Trophoblast cell (in vitro differentiated cells and primary cell): ENCODE results near the gene EFNA5.

Experiments
- DNase-seq, 2 donors: peaks; one replicate each; pipeline ENCODE4 v3.0.0-alpha.2; 2016
- H2AFZ ChIP-seq: 2 replicates; pipeline ENCODE4 v1.6.1; 2013; ENCODE audit warnings: low read length, moderate library complexity, mild to moderate bottlenecking; ENCODE audit not compliant: insufficient read depth, poor library complexity
- H2AK5ac ChIP-seq: 2 replicates; pipeline ENCODE4 v1.6.1; 2013; ENCODE audit warnings: mild to moderate bottlenecking, low read length
- H2BK120ac ChIP-seq: 2 replicates; pipeline ENCODE4 v1.6.1; 2013; ENCODE audit warnings: low read length, mild to moderate bottlenecking, moderate library complexity; ENCODE audit not compliant: insufficient read depth, poor library complexity
- H2BK12ac ChIP-seq: 2 replicates; pipeline ENCODE4 v1.6.1; 2013; ENCODE audit warnings: mild to moderate bottlenecking, low read length, moderate library complexity
- H2BK5ac ChIP-seq: 2 replicates; pipeline ENCODE4 v1.6.1; 2013; ENCODE audit warnings: low read length, low read depth, moderate library complexity, mild to moderate bottlenecking; ENCODE audit not compliant: poor library complexity
- H3K14ac ChIP-seq: 2 replicates; pipeline ENCODE4 v1.6.1; 2013; ENCODE audit warnings: mild to moderate bottlenecking, low read length
- H3K18ac ChIP-seq: 2 replicates; pipeline ENCODE4 v1.6.1; 2013; ENCODE audit warnings: mild to moderate bottlenecking, low read length
- H3K23ac ChIP-seq: 2 replicates; pipeline ENCODE4 v1.6.1; 2013; ENCODE audit warnings: low read length
- H3K27ac ChIP-seq: 2 replicates; pipeline ENCODE4 v1.5.1; 2013; ENCODE audit warnings: low read depth, mild to moderate bottlenecking, inconsistent platforms, low read length, moderate library complexity
- H3K27me3 ChIP-seq: 2 replicates; pipeline ENCODE4 v1.6.1; 2013; ENCODE audit warnings: inconsistent platforms, mild to moderate bottlenecking, low read length, moderate library complexity; ENCODE audit not compliant: insufficient read depth
- H3K36me3 ChIP-seq, 2 experiments: 1 replicate in 1 of 2; 2 replicates in 1 of 2; pipeline ENCODE4 v1.6.1; 2013; ENCODE audit warnings: low read length in 2 of 2, mild to moderate bottlenecking in 2 of 2, moderate library complexity in 1 of 2; ENCODE audit not compliant: insufficient read depth in 2 of 2, control insufficient read depth in 1 of 2
- H3K4ac ChIP-seq: 2 replicates; pipeline ENCODE4 v1.6.1; 2013; ENCODE audit warnings: low read depth, mild to moderate bottlenecking, low read length, moderate library complexity
- H3K4me1 ChIP-seq, 2 experiments: 1 replicate in 1 of 2; 2 replicates in 1 of 2; pipeline ENCODE4 v1.6.1; 2013; ENCODE audit warnings: low read length in 2 of 2, mild to moderate bottlenecking in 2 of 2, moderate library complexity in 1 of 2; ENCODE audit not compliant: insufficient read depth in 2 of 2, control insufficient read depth in 1 of 2
- H3K4me2 ChIP-seq: 2 replicates; pipeline ENCODE4 v1.6.1; 2013; ENCODE audit warnings: inconsistent platforms, mild to moderate bottlenecking, low read length, moderate library complexity
- H3K4me3 ChIP-seq: 2 replicates; pipeline ENCODE4 v1.5.1; 2013; ENCODE audit warnings: mild to moderate bottlenecking, low read depth, low read length, inconsistent platforms
- H3K79me1 ChIP-seq: one replicate; pipeline ENCODE4 v1.6.1; 2013; ENCODE audit warnings: low read length
- H3K79me2 ChIP-seq: 2 replicates; pipeline ENCODE4 v1.6.1; 2013; ENCODE audit warnings: low read length, mild to moderate bottlenecking; ENCODE audit not compliant: control insufficient read depth, insufficient read depth, poor library complexity
- H3K9ac ChIP-seq: 2 replicates; pipeline ENCODE4 v1.6.1; 2013; ENCODE audit warnings: mild to moderate bottlenecking, low read length
- H3K9me3 ChIP-seq: 2 replicates; pipeline ENCODE4 v1.6.1; 2013; ENCODE audit warnings: low read depth, mild to moderate bottlenecking, control low read depth, inconsistent platforms, low read length; ENCODE audit not compliant: insufficient read depth
- H4K12ac ChIP-seq: 2 replicates; pipeline ENCODE4 v1.6.1; 2013; ENCODE audit warnings: low read depth, mild to moderate bottlenecking, low read length, moderate library complexity
- H4K8ac ChIP-seq: 2 replicates; pipeline ENCODE4 v1.6.1; 2013; ENCODE audit warnings: low read depth, mild to moderate bottlenecking, low read length, moderate library complexity
- H4K91ac ChIP-seq: one replicate; pipeline ENCODE4 v1.6.1; 2013; ENCODE audit warnings: low read depth, mild to moderate bottlenecking, low read length, moderate library complexity
- WGBS: extraction: QIAGEN DNeasy Blood & Tissue Kit; methylation state at CpG from one replicate; pipeline ENCODE4 v1.1.7; 2013; ENCODE audit warnings: missing lambda C conversion rate; ENCODE audit not compliant: insufficient read length, insufficient coverage; ENCODE audit errors: extremely low coverage; 5-methylcytosine and 5-hydroxymethylcytosine counted together

Gene EFNA5

GRCh38 chr5:107699425-107699824 lies 28.7 kb upstream of the EFNA5 start:
- Histone ChIP-seq H4K91ac (no peak overlapping the region), H3K23ac (no peak overlapping the region), H2AFZ (no peak overlapping the region), H3K27ac (no peak overlapping the region), H3K9me3 (no peaks in the 10 kb centered on the region), H4K8ac (no peak overlapping the region), H3K79me1 (no peaks in the 10 kb centered on the region), H3K79me2 (no peaks in the 10 kb centered on the region), H2BK120ac (no peak overlapping the region), H3K36me3 (no peaks in the 10 kb centered on the region), H2BK5ac (no peak overlapping the region), H4K12ac (no peak overlapping the region), H3K4me2 (no peak overlapping the region), H3K9ac (no peak overlapping the region), H3K18ac (no peak overlapping the region), H3K27me3 (no peaks in the 10 kb centered on the region), H3K4ac (no peak overlapping the region), H2AK5ac (no peak overlapping the region), H3K4me1 (no peaks in the 10 kb centered on the region), H3K4me3 (no peak overlapping the region), H3K14ac (no peak overlapping the region), H2BK12ac (no peak overlapping the region)
- no peak for DNase-seq
- WGBS: no CpG with 5 or more reads among the region's 1 CpG

- no peak for DNase-seq
- no peaks in the 10 kb centered on the region for H3K36me3 ChIP-seq
- WGBS: no CpG with 5 or more reads among the region's 2 CpGs
- H3K9me3 ChIP-seq: no peaks in the 10 kb centered on the region
- H4K91ac ChIP-seq: no peak overlapping the region
- H2AFZ ChIP-seq: no peak overlapping the region
- H3K27ac ChIP-seq: no peak overlapping the region
- no peak overlapping the region for H3K14ac ChIP-seq
- H2BK120ac ChIP-seq: no peak overlapping the region
- H2BK5ac ChIP-seq: no peak overlapping the region
- no peaks in the 10 kb centered on the region for H3K79me1 ChIP-seq
- H3K23ac ChIP-seq: no peak overlapping the region
- H3K4me1 ChIP-seq: no peaks in the 10 kb centered on the region
- no peak overlapping the region for H3K4me2 ChIP-seq
- no peak overlapping the region for H3K4me3 ChIP-seq
- H3K4ac ChIP-seq: no peak overlapping the region
- no peak overlapping the region for H3K9ac ChIP-seq
- no peaks in the 10 kb centered on the region for H3K79me2 ChIP-seq
- H3K18ac ChIP-seq: no peak overlapping the region
- H2BK12ac ChIP-seq: no peak overlapping the region
- no peak overlapping the region for H4K8ac ChIP-seq
- H2AK5ac ChIP-seq: no peak overlapping the region
- H4K12ac ChIP-seq: no peak overlapping the region
- H3K27me3 ChIP-seq: no peaks in the 10 kb centered on the region
Measured at GRCh38 chr5:107698286-107698685, 27.5 kb upstream of the EFNA5 start.

GRCh38 chr5:107696498-107696897 lies 25.8 kb upstream of the EFNA5 start:
- H2BK120ac ChIP-seq: no peak overlapping the region
- H3K4me1 ChIP-seq: no peaks in the 10 kb centered on the region
- no peak overlapping the region for H2BK12ac ChIP-seq
- H3K9ac ChIP-seq: no peak overlapping the region
- H3K4me3 ChIP-seq: no peak overlapping the region
- no peaks in the 10 kb centered on the region for H3K27me3 ChIP-seq
- no peak overlapping the region for H3K4me2 ChIP-seq
- no peak overlapping the region for H2AFZ ChIP-seq
- no peak for DNase-seq
- no peaks in the 10 kb centered on the region for H3K36me3 ChIP-seq
- H3K9me3 ChIP-seq: no peaks in the 10 kb centered on the region
- H3K27ac ChIP-seq: no peak overlapping the region
- no peak overlapping the region for H2AK5ac ChIP-seq
- H2BK5ac ChIP-seq: no peak overlapping the region
- no peak overlapping the region for H4K8ac ChIP-seq
- H3K23ac ChIP-seq: no peak overlapping the region
- H3K18ac ChIP-seq: no peak overlapping the region
- WGBS: no CpG with 5 or more reads among the region's 4 CpGs
- no peak overlapping the region for H3K4ac ChIP-seq
- no peaks in the 10 kb centered on the region for H3K79me1 ChIP-seq
- no peaks in the 10 kb centered on the region for H3K79me2 ChIP-seq
- H3K14ac ChIP-seq: no peak overlapping the region
- H4K91ac ChIP-seq: no peak overlapping the region
- no peak overlapping the region for H4K12ac ChIP-seq

- Histone ChIP-seq H2BK120ac (no peak overlapping the region), H3K36me3 (no peaks in the 10 kb centered on the region), H3K9me3 (no peaks in the 10 kb centered on the region), H4K8ac (no peak overlapping the region), H4K91ac (no peak overlapping the region), H2AK5ac (no peak overlapping the region), H4K12ac (no peak overlapping the region), H3K9ac (no peak overlapping the region), H3K4ac (no peak overlapping the region), H2AFZ (no peak overlapping the region), H3K18ac (no peak overlapping the region), H3K14ac (no peak overlapping the region), H3K79me1 (no peaks in the 10 kb centered on the region), H3K27me3 (no peaks in the 10 kb centered on the region), H3K79me2 (no peaks in the 10 kb centered on the region), H3K4me3 (no peak overlapping the region), H3K4me2 (no peak overlapping the region), H3K23ac (no peak overlapping the region), H2BK12ac (no peak overlapping the region), H3K27ac (no peak overlapping the region), H3K4me1 (no peaks in the 10 kb centered on the region), H2BK5ac (no peak overlapping the region)
- DNase-seq: no peak
- no CpG with 5 or more reads among the region's 4 CpGs for WGBS
Measured at GRCh38 chr5:107696080-107696479, 25.3 kb upstream of the EFNA5 start.
